DMS 273 treated with DMSO at 0.1 percent for 48 hours (cell line): ENCODE results near the gene TESK2.
A peak's percentile ranks its signal among the peaks of the same experiment; 100 is the strongest.
"Not testable (repeated sequence)": the region's sequence is repeated elsewhere in the genome, so short reads cannot be mapped to it uniquely, and the experiment has no call there.

ENCODE experiments used
- DNase-seq: peaks from one replicate; lab custom pipeline; 2025; lab: John Stamatoyannopoulos, UW

TESK2 gene

DNA sequence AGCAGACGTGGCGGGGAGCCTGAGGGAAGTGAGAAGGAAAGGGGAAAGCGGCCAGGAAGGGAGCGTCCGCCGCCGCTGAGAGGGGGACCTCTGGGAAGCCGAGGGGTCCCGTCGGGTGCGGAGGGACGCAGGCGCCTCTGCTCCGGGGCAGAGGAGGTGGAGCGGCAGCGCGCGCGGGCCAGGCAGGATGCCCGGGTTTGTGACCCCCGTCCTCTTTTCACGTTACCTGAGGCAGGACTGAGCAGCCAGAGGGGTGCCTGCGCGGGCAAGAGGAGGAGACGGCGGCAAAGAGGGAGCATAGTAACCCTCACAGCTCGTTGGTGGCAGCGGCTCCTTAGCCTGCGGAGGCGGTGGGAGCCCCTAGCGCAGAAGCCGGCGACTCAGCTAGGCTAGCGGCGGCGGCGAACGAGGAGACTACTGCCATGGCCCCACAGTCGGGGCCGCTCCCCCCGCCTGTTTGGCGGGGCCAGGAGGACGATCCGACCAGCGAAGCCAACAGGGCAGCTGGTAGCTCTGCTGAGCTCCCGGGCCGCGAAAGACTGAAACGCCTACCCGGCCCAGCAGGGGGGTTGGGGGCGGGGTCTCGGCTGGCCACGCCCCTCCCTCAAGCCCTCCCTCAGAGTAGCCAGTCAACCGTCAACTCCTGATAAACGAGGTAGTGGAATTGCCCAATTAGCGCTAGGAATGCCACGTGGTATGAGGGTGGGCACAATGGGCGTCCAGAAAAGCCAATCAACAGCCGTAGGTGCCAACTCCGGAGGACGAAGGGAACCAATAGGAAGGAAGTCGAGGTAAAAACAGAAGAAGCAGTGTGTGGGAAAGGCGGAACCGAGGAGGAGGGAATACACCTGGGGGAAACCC is at the start of gene TESK2:
Gene TESK2, minus strand, starts transcription at position 538 of the 861 bp plus-strand sequence. CDS start 33,378 bp downstream, outside the sequence.
- peak; percentile 97 for DNase-seq

DNA sequence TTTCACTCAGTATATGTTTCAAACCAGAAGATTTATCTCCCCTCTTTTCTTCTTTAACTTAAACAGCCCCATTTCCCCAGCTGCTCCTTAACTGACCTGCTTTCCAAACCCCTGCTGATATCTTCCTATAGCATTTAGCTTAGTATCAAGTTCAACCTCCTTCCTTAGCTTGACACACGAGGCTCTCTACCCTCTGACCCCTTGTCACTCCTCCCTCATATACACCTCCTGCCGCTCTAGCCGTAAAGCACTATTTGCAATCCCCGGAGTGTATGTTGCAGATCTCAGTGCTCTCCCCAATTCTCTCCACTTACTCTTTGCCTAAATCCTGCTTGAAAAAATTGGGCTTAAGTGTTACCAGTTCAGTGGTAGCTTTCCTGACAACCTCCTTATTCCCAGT is 45.9 kb upstream of the TESK2 start:
- DNase-seq: no peak

GRCh38 chr1:45535988-45536766 is 45.2 kb upstream of the TESK2 start:
- no peak for DNase-seq

DNA sequence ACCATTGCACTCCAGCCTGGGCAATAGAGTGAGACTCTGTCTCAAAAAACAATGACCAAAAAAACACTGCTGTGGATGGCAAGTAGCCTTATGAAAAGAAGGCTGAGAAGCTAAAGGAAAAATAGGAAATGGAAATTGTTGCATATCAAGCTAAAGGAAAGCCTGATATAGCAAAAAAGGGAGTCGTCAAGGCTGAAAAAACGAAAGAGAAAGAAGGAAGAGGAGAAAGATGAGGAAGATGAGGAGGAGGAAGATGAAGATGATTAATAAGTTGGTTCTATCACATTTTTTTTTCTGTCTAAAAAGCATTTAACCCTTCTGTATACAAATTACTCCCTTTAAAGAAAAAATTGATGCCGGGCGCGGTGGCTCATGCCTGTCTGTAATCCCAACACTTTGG is 40.9 kb upstream of the TESK2 start:
- no peak for DNase-seq

DNA sequence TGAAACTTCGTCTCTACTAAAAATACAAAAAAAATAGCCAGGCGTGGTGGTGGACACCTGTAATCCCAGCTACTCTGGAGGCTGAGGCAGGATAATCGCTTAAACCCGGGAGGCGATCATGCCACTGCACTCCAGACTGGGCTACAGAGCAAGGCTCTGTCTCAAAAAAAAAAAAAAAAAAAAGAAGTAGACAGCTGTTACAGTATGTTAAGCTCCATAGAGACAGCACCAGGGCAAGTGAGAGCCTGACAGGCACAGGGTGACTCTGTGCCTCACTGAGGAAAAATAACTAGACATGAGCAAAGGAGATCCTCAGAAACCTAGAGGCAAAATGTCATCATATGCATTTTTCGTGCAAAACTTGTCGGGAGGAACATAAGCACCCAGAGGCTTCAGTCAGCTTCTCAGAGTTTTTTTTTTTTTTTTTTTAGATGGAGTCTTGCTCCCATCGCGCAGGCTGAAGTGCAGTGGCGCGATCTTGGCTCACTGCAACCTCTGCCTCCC is 39.7 kb upstream of the TESK2 start:
- no peak for DNase-seq

DNA sequence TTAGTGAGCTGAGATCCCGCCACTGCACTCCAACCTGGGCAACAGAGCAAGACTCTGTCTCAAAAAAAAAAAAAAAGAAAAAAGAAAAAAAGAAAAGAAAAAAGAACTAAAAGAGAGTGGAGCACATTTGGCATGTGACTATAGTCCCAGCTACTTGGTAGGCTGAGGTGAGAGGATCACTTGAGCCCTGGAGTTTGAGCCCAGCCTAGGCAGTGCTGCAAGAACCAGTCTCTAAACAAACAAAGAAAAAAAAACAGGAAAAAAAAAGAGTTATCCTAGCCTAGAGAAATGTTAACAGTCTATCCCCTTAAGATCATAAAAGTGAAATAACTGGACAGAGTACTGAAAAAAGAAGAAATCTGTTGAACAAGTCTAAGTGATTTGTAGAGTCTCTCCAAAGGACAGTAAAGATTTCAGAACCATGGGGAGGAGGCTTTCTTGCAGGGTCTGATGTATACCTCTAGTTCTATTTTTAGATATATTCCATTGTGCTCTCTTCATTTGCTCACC is 35.2 kb upstream of the TESK2 start:
- DNase-seq: no peak

DNA sequence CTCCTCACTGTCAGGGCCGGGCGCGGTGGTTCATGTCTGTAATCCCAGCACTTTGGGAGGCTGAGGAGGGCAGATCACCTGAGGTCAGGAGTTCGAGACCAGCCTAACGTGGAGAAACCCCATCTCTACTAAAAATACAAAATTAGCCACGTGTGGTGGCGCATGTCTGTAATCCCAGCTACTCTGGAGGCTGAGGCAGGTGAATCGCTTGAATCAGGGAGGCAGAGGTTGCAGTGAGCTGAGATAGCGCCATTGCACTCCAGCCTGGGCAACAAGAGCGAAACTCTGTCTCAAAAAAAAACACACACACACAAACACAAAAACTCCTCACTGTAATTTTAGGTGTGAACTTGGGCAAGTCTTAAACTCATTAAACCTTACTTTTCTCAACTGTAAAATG is 33.0 kb upstream of the TESK2 start:
- DNase-seq: not testable (repeated sequence)

GRCh38 chr1:45523516-45523915 is 32.6 kb upstream of the TESK2 start:
- not testable (repeated sequence) for DNase-seq

GRCh38 chr1:45522324-45523104 is 31.6 kb upstream of the TESK2 start:
- no peak for DNase-seq

DNA sequence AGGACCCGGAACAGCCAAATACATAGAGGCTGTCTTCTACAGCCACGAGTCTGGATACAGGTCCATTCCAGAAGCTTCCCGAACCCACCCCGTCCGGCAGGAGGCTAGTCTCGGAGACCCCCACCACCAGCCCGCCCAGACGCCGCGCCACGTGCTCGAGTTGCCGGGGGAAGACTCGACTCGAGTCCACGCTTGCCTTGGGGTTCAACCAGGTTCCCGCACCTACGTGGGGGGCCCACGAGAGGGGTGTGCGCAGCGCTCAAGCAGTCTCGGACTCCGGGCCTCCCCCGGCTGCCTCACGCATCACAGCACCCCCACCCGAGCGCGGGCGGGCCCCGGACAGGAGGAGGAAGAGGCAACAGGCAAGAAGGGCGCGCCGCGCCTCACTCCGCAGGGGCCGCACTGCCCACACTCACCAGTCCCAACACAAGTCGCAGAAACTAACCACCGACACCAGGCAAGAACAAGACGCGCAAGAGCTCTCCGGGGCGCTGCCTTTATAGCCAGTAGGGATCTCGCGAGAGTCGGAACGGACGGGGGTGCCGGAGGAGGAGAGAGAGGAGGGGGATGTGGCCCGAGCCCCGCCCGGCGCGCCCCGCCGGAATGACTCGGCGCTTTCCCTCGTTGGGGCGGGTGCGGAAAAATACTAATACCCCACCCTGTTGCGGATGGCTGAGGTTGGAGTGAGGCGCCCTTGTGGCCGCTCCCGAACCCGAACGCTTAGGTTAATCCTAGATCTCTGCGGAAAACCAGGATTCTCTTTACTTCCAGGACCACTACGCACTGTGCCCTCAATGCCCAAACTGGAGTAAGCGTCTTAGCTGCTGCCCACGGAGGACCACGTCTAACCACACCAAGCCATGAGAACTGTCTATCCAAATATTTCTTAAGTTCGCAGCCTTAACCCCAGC is 30.7 kb upstream of the TESK2 start, which contains the start of gene PRDX1:
Gene PRDX1, minus strand, starts transcription at position 472 of the 911 bp plus-strand sequence. CDS start 2,841 bp downstream, outside the sequence.
- DNase-seq: peak; percentile 88

- not testable (repeated sequence) for DNase-seq
Measured at GRCh38 chr1:45519774-45520173, 28.8 kb upstream of the TESK2 start.

DNA sequence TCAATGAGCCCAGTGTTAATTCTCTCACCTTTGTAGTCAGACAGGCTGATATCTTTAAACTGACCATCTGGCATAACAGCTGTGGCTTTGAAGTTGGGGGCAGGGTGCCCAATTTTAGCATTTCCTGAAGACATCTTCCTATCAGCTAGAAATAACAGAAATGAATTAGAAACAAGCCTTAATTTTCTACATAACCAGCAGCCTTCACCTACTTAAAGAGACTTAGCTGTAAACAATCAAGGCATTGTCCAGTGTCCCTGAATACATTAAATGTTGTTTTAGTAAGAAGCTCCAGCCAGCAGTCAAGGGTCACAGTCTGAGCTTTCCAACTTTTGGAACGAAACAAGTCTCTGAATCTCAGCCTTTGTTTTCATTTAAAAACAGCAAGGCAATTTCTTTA is 27.9 kb upstream of the TESK2 start:
- peak; percentile 85 for DNase-seq

DNA sequence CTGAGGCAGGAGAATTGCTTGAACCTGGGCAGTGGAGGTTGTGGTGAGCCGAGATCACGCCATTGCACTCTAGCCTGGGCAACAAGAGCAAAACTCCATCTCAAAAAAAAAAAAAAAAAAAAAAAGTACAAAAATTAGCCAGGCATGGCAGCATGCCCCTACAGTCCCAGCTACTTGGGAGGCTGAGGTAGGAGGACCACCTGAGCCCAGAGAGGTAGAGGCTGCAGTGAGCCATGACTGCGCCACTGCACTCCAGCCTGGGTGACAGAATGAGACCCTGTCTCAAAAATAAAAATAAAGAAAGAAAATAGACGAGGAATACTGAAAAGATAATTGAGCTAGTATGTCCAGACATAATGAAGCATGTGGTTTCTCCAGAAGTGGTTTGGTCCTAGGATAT is 27.4 kb upstream of the TESK2 start:
- not testable (repeated sequence) for DNase-seq

DNA sequence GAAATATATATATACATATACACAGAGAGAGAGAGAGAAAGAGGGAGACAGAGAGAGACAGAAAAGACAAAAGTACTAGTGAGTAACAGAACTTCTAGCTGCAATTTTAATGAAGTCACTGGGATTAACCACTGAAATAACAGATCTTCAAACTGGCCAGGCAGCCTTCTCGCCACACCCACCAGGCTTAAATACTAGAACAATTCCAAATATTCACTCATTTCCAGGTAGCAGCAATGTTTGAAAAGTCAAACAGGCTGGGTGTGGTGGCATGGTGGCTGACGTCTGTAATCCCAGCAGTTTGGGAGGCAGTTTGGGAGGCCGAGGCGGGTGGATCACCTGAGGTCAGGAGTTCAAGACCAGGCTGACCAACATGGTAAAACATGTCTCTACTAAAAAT is 25.5 kb upstream of the TESK2 start:
- DNase-seq: no peak

- no peak for DNase-seq
Measured at GRCh38 chr1:45516036-45516435, 25.1 kb upstream of the TESK2 start.

DNA sequence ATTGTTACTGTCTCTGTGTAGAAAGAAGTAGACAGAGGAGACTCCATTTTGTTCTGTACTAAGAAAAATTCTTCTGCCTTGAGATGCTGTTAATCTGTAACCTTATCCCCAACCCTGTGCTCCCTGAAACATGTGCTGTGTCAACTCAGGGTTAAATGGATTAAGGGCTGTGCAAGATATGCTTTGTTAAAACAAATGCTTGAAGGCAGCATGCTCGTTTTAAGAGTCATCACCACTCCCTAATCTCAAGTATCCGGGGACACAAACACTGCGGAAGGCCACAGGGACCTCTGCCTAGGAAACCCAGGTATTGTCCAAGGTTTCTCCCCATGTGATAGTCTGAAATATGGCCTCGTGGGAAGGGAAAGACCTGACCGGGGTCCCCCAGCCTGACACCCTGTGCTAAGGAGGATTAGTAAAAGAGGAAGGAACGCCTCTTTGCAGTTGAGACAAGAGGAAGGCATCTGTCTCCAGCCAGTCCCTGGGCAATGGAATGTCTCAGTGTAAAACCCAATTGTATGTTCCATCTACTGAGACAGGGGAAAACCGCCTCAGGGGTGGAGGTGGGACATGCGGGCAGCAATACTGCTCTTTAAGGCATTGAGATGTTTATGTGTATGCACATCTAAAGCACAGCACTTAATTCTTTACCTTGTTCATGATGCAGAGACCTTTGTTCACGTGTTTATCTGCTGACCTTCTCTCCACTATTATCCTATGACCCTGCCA is 22.7 kb upstream of the TESK2 start:
- DNase-seq: not testable (repeated sequence)

GRCh38 chr1:45512641-45513054 is 21.7 kb upstream of the TESK2 start:
- no peak for DNase-seq

DNA sequence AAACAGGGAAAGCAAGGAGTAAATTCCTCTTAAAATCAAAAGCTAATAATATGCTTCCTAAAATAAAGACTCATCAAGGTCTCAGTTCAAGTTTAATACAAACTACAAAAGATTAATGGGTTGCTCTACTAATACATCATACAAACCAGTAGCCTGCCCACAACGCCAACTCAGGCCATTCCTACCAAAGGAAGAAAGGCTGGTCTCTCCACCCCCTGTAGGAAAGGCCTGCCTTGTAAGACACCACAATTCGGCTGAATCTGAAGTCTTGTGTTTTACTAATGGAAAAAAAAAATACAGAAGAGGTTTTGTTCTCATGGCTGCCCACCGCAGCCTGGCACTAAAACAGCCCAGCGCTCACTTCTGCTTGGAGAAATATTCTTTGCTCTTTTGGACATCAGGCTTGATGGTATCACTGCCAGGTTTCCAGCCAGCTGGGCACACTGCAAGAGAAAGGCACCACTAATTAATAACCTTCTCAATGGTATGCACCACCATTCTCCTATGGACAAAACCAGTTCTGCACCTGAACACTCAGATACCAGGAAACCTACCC is 20.1 kb upstream of the TESK2 start:
- DNase-seq: no peak
